Measurements from ENCODE around the gene OR5F1.

OR5F1 gene

GRCh38 chr11:55994525-55994924 lies at the start of gene OR5F1:
OR5F1 (minus strand) TSS chr11:55994625; CDS start chr11:55994625, 0 bp downstream.
- ATAC-seq (replicated peaks; ENCODE audit: extremely low read depth, poor library complexity, severe bottlenecking) (no peak), DNase-seq (ENCODE audit: low spot score in 2 of 2) (no peak)
- no peak within 1 kb of the TSS for H3K4me3 Mint-ChIP-seq
- peaks cover 2% of the 10 kb centered on the region for H3K36me3 Mint-ChIP-seq (ENCODE audit: insufficient read depth)
- peaks cover 35% of the 10 kb centered on the region for H3K9me3 Mint-ChIP-seq
- H3K27me3 Mint-ChIP-seq: no peaks in the 10 kb centered on the region
- no peaks in the 10 kb centered on the region for H3K4me1 Mint-ChIP-seq
- no peak within 1 kb of the TSS for H3K27ac Mint-ChIP-seq (ENCODE audit: low read depth)

GRCh38 chr11:56027354-56027753 lies 32.9 kb upstream of the OR5F1 start, which contains the start of gene OR5AS1:
OR5AS1 (plus strand) TSS chr11:56027654; CDS start chr11:56030419, 2,765 bp downstream.
- no peak for DNase-seq (ENCODE audit: low spot score in 2 of 2)
- Mint-ChIP-seq H3K36me3 (ENCODE audit: insufficient read depth) (no peaks in the 10 kb centered on the region), H3K9me3 (peaks cover 14% of the 10 kb centered on the region), H3K4me1 (no peaks in the 10 kb centered on the region), H3K27me3 (no peaks in the 10 kb centered on the region), H3K4me3 (no peak within 1 kb of the TSS), H3K27ac (ENCODE audit: low read depth) (no peak within 1 kb of the TSS)
- no peak for ATAC-seq (replicated peaks; ENCODE audit: extremely low read depth, poor library complexity, severe bottlenecking)

- Mint-ChIP-seq H3K27ac (ENCODE audit: low read depth) (no peak overlapping the region), H3K36me3 (ENCODE audit: insufficient read depth) (no peaks in the 10 kb centered on the region), H3K4me1 (no peaks in the 10 kb centered on the region), H3K27me3 (no peaks in the 10 kb centered on the region), H3K4me3 (no peak overlapping the region), H3K9me3 (peaks cover 25% of the 10 kb centered on the region)
- ATAC-seq (replicated peaks; ENCODE audit: extremely low read depth, poor library complexity, severe bottlenecking) (no peak), DNase-seq (ENCODE audit: low spot score in 2 of 2) (no peak)
Observed at GRCh38 chr11:56013805-56014204, 19.4 kb upstream of the OR5F1 start.

DNA sequence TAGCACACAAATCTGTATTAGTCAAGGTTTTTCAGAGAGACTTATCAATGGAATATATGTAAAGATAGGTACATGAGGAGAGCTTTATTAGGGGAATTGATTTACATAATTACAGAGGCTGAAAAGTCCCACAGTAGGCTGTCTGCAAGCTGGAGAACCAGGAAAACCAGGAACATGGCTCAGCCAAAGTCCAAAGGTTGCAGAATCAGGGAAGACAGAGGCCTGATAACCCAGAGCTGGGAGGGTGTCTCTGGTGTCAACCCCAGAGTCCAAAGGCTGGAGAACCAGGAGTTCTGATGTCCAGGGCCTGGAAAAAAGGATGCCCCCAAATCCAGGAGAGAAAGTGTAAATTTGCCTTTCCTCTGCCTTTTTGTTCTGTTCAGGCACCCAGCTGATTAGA lies 16.3 kb upstream of the OR5F1 start:
- no peak overlapping the region for H3K27ac Mint-ChIP-seq (ENCODE audit: low read depth)
- H3K9me3 Mint-ChIP-seq: peaks cover 19% of the 10 kb centered on the region
- H3K4me1 Mint-ChIP-seq: no peaks in the 10 kb centered on the region
- ATAC-seq (replicated peaks; ENCODE audit: extremely low read depth, poor library complexity, severe bottlenecking): no peak
- H3K27me3 Mint-ChIP-seq: no peaks in the 10 kb centered on the region
- H3K4me3 Mint-ChIP-seq: no peak overlapping the region
- no peak for DNase-seq (ENCODE audit: low spot score in 2 of 2)
- H3K36me3 Mint-ChIP-seq (ENCODE audit: insufficient read depth): no peaks in the 10 kb centered on the region

- no peaks in the 10 kb centered on the region for H3K36me3 Mint-ChIP-seq (ENCODE audit: insufficient read depth)
- no peak for DNase-seq (ENCODE audit: low spot score in 2 of 2)
- ATAC-seq (replicated peaks; ENCODE audit: extremely low read depth, poor library complexity, severe bottlenecking): no peak
- H3K27ac Mint-ChIP-seq (ENCODE audit: low read depth): no peak overlapping the region
- no peak overlapping the region for H3K4me3 Mint-ChIP-seq
- H3K9me3 Mint-ChIP-seq: peaks cover 30% of the 10 kb centered on the region
- H3K27me3 Mint-ChIP-seq: no peaks in the 10 kb centered on the region
- H3K4me1 Mint-ChIP-seq: no peaks in the 10 kb centered on the region
Observed at GRCh38 chr11:55970935-55971334, 23.5 kb downstream of the OR5F1 start.

DNA sequence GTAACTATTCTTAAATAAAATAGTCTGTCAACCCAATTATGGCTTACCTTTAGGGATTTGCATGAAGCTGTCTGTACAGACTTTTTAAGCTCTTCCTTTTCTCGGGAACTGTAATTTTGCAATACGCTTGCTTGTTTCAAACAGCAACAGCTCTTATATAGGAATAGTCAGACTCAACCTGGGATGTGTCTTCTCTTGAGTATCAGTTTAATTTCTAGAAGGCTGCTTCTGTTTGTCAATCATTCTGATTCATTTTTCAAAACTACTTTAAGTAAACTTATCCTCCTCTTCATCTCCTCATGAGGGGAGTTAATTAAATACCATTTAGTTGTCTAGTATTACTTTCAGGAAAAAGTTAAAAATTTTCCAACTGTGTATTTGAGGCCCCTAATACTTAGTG lies 24.6 kb downstream of the OR5F1 start, which contains the start of gene OR10AG1:
TSS of gene OR10AG1 (minus strand) at position 101 of the 400 bp plus-strand sequence. CDS start at position 63, 38 bp downstream.
- Mint-ChIP-seq H3K36me3 (ENCODE audit: insufficient read depth) (no peaks in the 10 kb centered on the region), H3K9me3 (peaks cover 30% of the 10 kb centered on the region), H3K27me3 (no peaks in the 10 kb centered on the region), H3K4me3 (no peak within 1 kb of the TSS), H3K27ac (ENCODE audit: low read depth) (no peak within 1 kb of the TSS), H3K4me1 (no peaks in the 10 kb centered on the region)
- no peak for DNase-seq (ENCODE audit: low spot score in 2 of 2)
- no peak for ATAC-seq (replicated peaks; ENCODE audit: extremely low read depth, poor library complexity, severe bottlenecking)

GRCh38 chr11:55967914-55968313 lies 26.5 kb downstream of the OR5F1 start:
- H3K4me1 Mint-ChIP-seq: no peaks in the 10 kb centered on the region
- no peak overlapping the region for H3K4me3 Mint-ChIP-seq
- no peaks in the 10 kb centered on the region for H3K27me3 Mint-ChIP-seq
- DNase-seq (ENCODE audit: low spot score in 2 of 2) (no peak), ATAC-seq (replicated peaks; ENCODE audit: extremely low read depth, poor library complexity, severe bottlenecking) (no peak)
- no peak overlapping the region for H3K27ac Mint-ChIP-seq (ENCODE audit: low read depth)
- H3K36me3 Mint-ChIP-seq (ENCODE audit: insufficient read depth): no peaks in the 10 kb centered on the region
- peaks cover 30% of the 10 kb centered on the region for H3K9me3 Mint-ChIP-seq

- ATAC-seq (replicated peaks; ENCODE audit: extremely low read depth, poor library complexity, severe bottlenecking) (no peak), DNase-seq (ENCODE audit: low spot score in 2 of 2) (no peak)
- Mint-ChIP-seq H3K27me3 (no peaks in the 10 kb centered on the region), H3K36me3 (ENCODE audit: insufficient read depth) (no peaks in the 10 kb centered on the region), H3K4me3 (no peak overlapping the region), H3K4me1 (no peaks in the 10 kb centered on the region), H3K27ac (ENCODE audit: low read depth) (no peak overlapping the region), H3K9me3 (peaks cover 23% of the 10 kb centered on the region)
Observed at GRCh38 chr11:55966391-55966790, 28.0 kb downstream of the OR5F1 start.

DNA sequence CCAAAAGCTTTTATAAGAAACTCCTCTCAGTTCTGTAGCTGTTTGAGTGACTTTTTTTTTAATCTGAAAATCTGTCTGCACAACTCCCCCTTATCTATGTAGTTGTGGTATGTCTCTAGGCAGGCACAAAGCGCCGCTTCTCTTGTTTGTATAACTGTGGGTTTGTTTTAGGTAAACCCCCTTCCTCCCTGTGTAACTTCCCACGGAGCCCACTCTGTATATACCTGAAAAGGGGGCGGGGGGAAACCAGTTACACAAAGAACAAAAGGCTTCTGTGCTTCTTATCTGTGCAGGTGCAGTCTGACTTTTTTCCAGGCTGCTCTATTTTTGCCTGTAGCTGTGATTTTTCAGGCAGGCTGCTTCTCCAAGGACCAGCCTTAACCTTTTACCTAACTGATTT lies 37.9 kb downstream of the OR5F1 start:
- DNase-seq (ENCODE audit: low spot score in 2 of 2): no peak
- Mint-ChIP-seq H3K4me1 (no peaks in the 10 kb centered on the region), H3K9me3 (peaks cover 18% of the 10 kb centered on the region), H3K27me3 (no peaks in the 10 kb centered on the region), H3K27ac (ENCODE audit: low read depth) (no peak overlapping the region), H3K36me3 (ENCODE audit: insufficient read depth) (no peaks in the 10 kb centered on the region), H3K4me3 (no peak overlapping the region)
- ATAC-seq (replicated peaks; ENCODE audit: extremely low read depth, poor library complexity, severe bottlenecking): no peak

DNA sequence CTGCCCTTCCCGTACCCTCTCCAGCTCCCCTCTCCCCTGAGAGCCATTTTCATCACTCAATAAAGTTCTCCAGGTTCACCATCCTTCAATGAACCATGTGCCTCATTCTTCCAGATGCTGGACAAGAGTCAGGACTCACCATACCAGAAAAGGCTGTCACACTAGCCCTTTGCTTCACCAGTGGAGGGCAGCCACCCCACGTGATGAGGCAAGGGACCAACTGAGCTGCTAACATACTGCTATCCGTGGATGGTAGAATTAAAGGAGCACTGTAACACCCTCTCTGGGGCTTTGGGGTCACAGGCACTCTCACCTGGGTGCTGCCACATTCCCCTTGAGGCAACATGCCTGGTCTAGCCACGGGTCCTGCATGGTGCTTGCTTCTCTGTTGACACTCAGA lies 45.1 kb downstream of the OR5F1 start:
- H3K9me3 Mint-ChIP-seq: peaks cover 16% of the 10 kb centered on the region
- no peaks in the 10 kb centered on the region for H3K4me1 Mint-ChIP-seq
- DNase-seq (ENCODE audit: low spot score in 2 of 2) (no peak), ATAC-seq (replicated peaks; ENCODE audit: extremely low read depth, poor library complexity, severe bottlenecking) (no peak)
- H3K36me3 Mint-ChIP-seq (ENCODE audit: insufficient read depth): no peaks in the 10 kb centered on the region
- no peak overlapping the region for H3K4me3 Mint-ChIP-seq
- no peaks in the 10 kb centered on the region for H3K27me3 Mint-ChIP-seq
- H3K27ac Mint-ChIP-seq (ENCODE audit: low read depth): no peak overlapping the region
